GM12878 (cell line): ENCODE results near the gene AMBRA1. TPM values are rescaled to one million over a fixed set of nuclear protein-coding genes. Genes with fewer than 3 reads are reported as not detected.

Experiments
- ATAC-seq: fragments of 200-7000 bp; cut with Tn5 transposase; 3 replicates; pipeline ENCODE4 v1.9.1; 2020; ENCODE audit warnings: mild to moderate bottlenecking, moderate library complexity
- BruUV-seq: library from RNA; stranded (reverse); fragments of 400-500 nt; replicated peaks from 2 replicates; lab custom pipeline; 2021; lab: Mats Ljungman, UMichigan
- CTCF ChIA-PET: fragments of 300-600 bp; sonication (Branson Sonifier 250); formaldehyde crosslinking; extraction: SDS; loops from one replicate; lab custom pipeline; 2021; ENCODE audit warnings: inconsistent platforms; lab: Yijun Ruan, JAX
- POLR2A ChIA-PET: fragments of 350-600 bp; formaldehyde crosslinking; extraction: SDS; loops from one replicate; lab custom pipeline; 2021; ENCODE audit warnings: inconsistent platforms; lab: Charles Lee
- RAD21 ChIA-PET: fragments of 300-600 bp; sonication (Branson Sonifier 250); formaldehyde crosslinking; loops from one replicate; lab custom pipeline; 2023; ENCODE audit warnings: antibody characterized with exemption; ENCODE audit not compliant: unreplicated experiment; lab: Charles Lee
- SMC1A ChIA-PET: fragments of 300-600 bp; sonication (Branson Sonifier 250); formaldehyde crosslinking; loops from one replicate; lab custom pipeline; 2023; ENCODE audit not compliant: unreplicated experiment, uncharacterized antibody; lab: Charles Lee
- DNase-seq: peaks from one replicate; pipeline ENCODE4 v3.0.0-alpha.2; 2011; ENCODE audit warnings: low read depth, low spot score
- FAIRE-seq: peaks from 3 replicates; lab custom pipeline; 2011; peaks lifted over from hg19 to GRCh38; lab: Jason Lieb, UNC
- H2AFZ ChIP-seq: 2 replicates; pipeline ENCODE4 v1.6.0; 2011; ENCODE audit warnings: low read depth, low read length, control low read depth; ENCODE audit not compliant: control insufficient read depth
- H3K27ac ChIP-seq: 2 replicates; pipeline ENCODE4 v1.5.1; 2011; ENCODE audit warnings: control low read depth; ENCODE audit not compliant: control insufficient read depth, insufficient read depth
- H3K27me3 ChIP-seq, 2 experiments: replicated peaks in 1 of 2; 2 replicates each; pipeline versions ENCODE4 v1.6.0 to v1.6.1; 2011; ENCODE audit warnings: low read length in 1 of 2; ENCODE audit not compliant: control insufficient read depth in 2 of 2, insufficient read depth in 2 of 2
- H3K36me3 ChIP-seq, 2 experiments: 2 replicates each; pipeline ENCODE4 v1.5.1; 2011; ENCODE audit warnings: low read length in 1 of 2; ENCODE audit not compliant: control insufficient read depth in 2 of 2, insufficient read depth in 2 of 2
- H3K4me1 ChIP-seq: 2 replicates; pipeline ENCODE4 v1.6.1; 2011; ENCODE audit warnings: mild to moderate bottlenecking, low read length, moderate library complexity, mixed read lengths; ENCODE audit not compliant: control insufficient read depth, insufficient read depth
- H3K4me2 ChIP-seq: 2 replicates; pipeline ENCODE4 v1.6.0; 2011; ENCODE audit warnings: control low read depth; ENCODE audit not compliant: control insufficient read depth, insufficient read depth
- H3K4me3 ChIP-seq: fragments of 200-600 bp; sonication (generic); 2 replicates; pipeline ENCODE4 v1.5.1; 2016
- H3K79me2 ChIP-seq: 2 replicates; pipeline ENCODE4 v1.6.0; 2011; ENCODE audit warnings: low read length; ENCODE audit not compliant: control insufficient read depth, insufficient read depth
- H3K9ac ChIP-seq: 2 replicates; pipeline ENCODE4 v1.8.0; 2011; ENCODE audit warnings: low read length, control low read depth, mixed read lengths; ENCODE audit not compliant: control insufficient read depth, insufficient read depth
- H3K9me3 ChIP-seq: replicated peaks from 3 replicates; pipeline ENCODE4 v1.5.1; 2011; ENCODE audit warnings: mild to moderate bottlenecking, low read length; ENCODE audit not compliant: control insufficient read depth, insufficient read depth
- H4K20me1 ChIP-seq: 2 replicates; pipeline ENCODE4 v1.6.0; 2011; ENCODE audit not compliant: control insufficient read depth, insufficient read depth
- ASH2L ChIP-seq: fragments of 300-600, 200-600 bp; sonication (generic); IDR thresholded peaks from 2 replicates; pipeline ENCODE4 v1.6.1; 2017; ENCODE audit warnings: low read depth, mild to moderate bottlenecking, borderline replicate concordance
- CBX3 ChIP-seq: fragments of 200-600 bp; sonication (generic); IDR thresholded peaks from 2 replicates; pipeline ENCODE4 v1.6.1; 2016; ENCODE audit warnings: low read depth, borderline replicate concordance
- CHD4 ChIP-seq: fragments of 200-600 bp; sonication (generic); IDR thresholded peaks from 2 replicates; pipeline ENCODE4 v1.6.1; 2016; ENCODE audit warnings: mild to moderate bottlenecking
- ELK1 ChIP-seq: IDR thresholded peaks from 2 replicates; pipeline ENCODE4 v1.6.1; 2012; ENCODE audit warnings: low read depth, low read length, improper control_type of control experiment
- GABPA ChIP-seq: IDR thresholded peaks from 2 replicates; pipeline ENCODE4 v1.6.1; 2014; ENCODE audit warnings: antibody characterized with exemption, low read depth, mild to moderate bottlenecking, inconsistent platforms
- MEF2A ChIP-seq: IDR thresholded peaks from 2 replicates; pipeline ENCODE4 v1.6.1; 2011; ENCODE audit warnings: low read depth, mild to moderate bottlenecking, low read length, moderate library complexity; ENCODE audit not compliant: insufficient read depth
- NBN ChIP-seq: fragments of 450-650 bp; IDR thresholded peaks from 2 replicates; pipeline ENCODE4 v1.6.1; 2016
- NFIC ChIP-seq: IDR thresholded peaks from 2 replicates; pipeline ENCODE4 v1.6.1; 2012; ENCODE audit warnings: low read depth, mild to moderate bottlenecking, inconsistent platforms, low read length, moderate library complexity
- RB1 ChIP-seq: fragments of 450-650 bp; formaldehyde crosslinking; IDR thresholded peaks from 2 replicates; pipeline ENCODE4 v1.6.1; 2017; ENCODE audit warnings: mild to moderate bottlenecking, borderline replicate concordance
- SIN3A ChIP-seq: IDR thresholded peaks from 2 replicates; pipeline ENCODE4 v1.6.1; 2012; ENCODE audit warnings: low read depth, low read length, improper control_type of control experiment
- SMARCA5 ChIP-seq: fragments of 450-650 bp; IDR thresholded peaks from 2 replicates; pipeline ENCODE4 v1.6.1; 2017; ENCODE audit warnings: mild to moderate bottlenecking
- ZNF274 ChIP-seq: IDR thresholded peaks from one replicate; pipeline ENCODE4 v1.8.0; 2011; ENCODE audit not compliant: insufficient read length, insufficient read depth
- WGBS: methylation state at CpG from one replicate; pipeline ENCODE4 v1.1.6; 2016; ENCODE audit warnings: low lambda C conversion rate; ENCODE audit not compliant: insufficient replicate concordance, insufficient coverage; ENCODE audit errors: missing lambda C conversion rate; 5-methylcytosine and 5-hydroxymethylcytosine counted together
- in situ Hi-C: fragments of 300-500 bp; cut with MboI; formaldehyde crosslinking; loops from 9 replicates; pipeline ENCODE4 v1.14.3; 2018; ENCODE audit warnings: mixed read lengths
- intact Hi-C: fragments of 100-400 bp; cut with micrococcal nuclease; formaldehyde crosslinking; loops from one replicate; pipeline ENCODE4 v1.14.2; 2022; ENCODE audit not compliant: unreplicated experiment
- polyA plus RNA-seq, 11 experiments: library from polyadenylated mRNA; depleted of rRNA in 4 of 11; unstranded in 6 of 11; stranded (reverse) in 5 of 11; fragments of >200 nt; fragmentation: Nextera tagmentation in 4 of 11; fragmentation: Illumina TruSeq in 1 of 11; extraction: Ambion mirVana in 4 of 11; extraction: Trizol in 1 of 11; gene quantifications; 1 replicate in 1 of 11; 2 replicates in 10 of 11; pipeline versions ENCODE4 v1.2.1 to v1.2.3, GENCODE V29; 2011 to 2016; ENCODE audit warnings: inconsistent platforms in 2 of 11, missing spikeins in 2 of 11, low read depth in 1 of 11
- total RNA-seq, 4 experiments: library from RNA; depleted of rRNA in 3 of 4; stranded (reverse); fragments of >200 nt in 3 of 4; fragmentation: Illumina TruSeq in 1 of 4; extraction: Trizol in 1 of 4; gene quantifications; 2 replicates each; pipeline versions ENCODE4 v1.2.1 to v1.2.3, GENCODE V29; 2013 to 2021
- TF ChIP-seq, protein P1 (sequence below): fragments of 450-650 bp; IDR thresholded peaks from 2 replicates; pipeline ENCODE4 v1.6.1; 2017; ENCODE audit warnings: mild to moderate bottlenecking

Gene AMBRA1
- total and polyA plus RNA-seq, 10 of the 15 experiments (the other 5 are each of a cell fraction or from before 2014, with no cell fraction given) = 0.57 to 34.3 (median 13.7) TPM

GRCh38 chr11:46408407-46408986 is 185.3 kb downstream of the AMBRA1 start:
- Histone ChIP-seq H3K4me1 (no peaks in the 10 kb centered on the region), H4K20me1 (no peaks in the 10 kb centered on the region; the same call in 1 of the 2 replicates), H3K9me3 (no peaks in the 10 kb centered on the region), H3K27me3 (no peaks in the 10 kb centered on the region), H2AFZ (no peak overlapping the region), H3K4me3 (no peak overlapping the region), H3K36me3 (peaks cover 14 to 18% of the 10 kb centered on the region in 2 experiments), H3K79me2 (no peaks in the 10 kb centered on the region), H3K27ac (no peak overlapping the region), H3K4me2 (no peak overlapping the region), H3K9ac (no peak overlapping the region)
- in situ Hi-C loops = no loop called here
- 97% methylated on average over 6 of the region's 6 CpGs for WGBS
- ChIA-PET CTCF (interaction anchor here (0.7 to 2.6 kb wide), 5 partner anchors 81 to 313 kb away, joined by 3 to 12 read pairs (median 5); no protein-coding TSS in a partner anchor), POLR2A (interaction anchor here (0.7 to 1.6 kb wide), 3 partner anchors 81 to 107 kb away, joined by 3 read pairs; no protein-coding TSS in a partner anchor), SMC1A (interaction anchor here (1.3 to 1.5 kb wide), 3 partner anchors 11 to 31 kb away, joined by 3 to 4 read pairs (median 3); no protein-coding TSS in a partner anchor), RAD21 (interaction anchor here (0.5 to 2.2 kb wide), 5 partner anchors 29 to 153 kb away, joined by 3 to 8 read pairs (median 3); no protein-coding TSS in a partner anchor)
- DNase-seq (no peak), ATAC-seq (no peak), FAIRE-seq (no peak)
- TF ChIP-seq NFIC = no peak
- TF ChIP-seq MEF2A = no peak
- TF ChIP-seq GABPA = no peak
- no peak for TF ChIP-seq RB1
- TF ChIP-seq ZNF274 = no peak
- TF ChIP-seq CHD4 = no peak
- TF ChIP-seq SMARCA5 = no peak
- TF ChIP-seq SIN3A = no peak
- no peak for TF ChIP-seq ASH2L
- no peak for TF ChIP-seq ELK1
- TF ChIP-seq NBN = no peak
- TF ChIP-seq, protein P1, sequence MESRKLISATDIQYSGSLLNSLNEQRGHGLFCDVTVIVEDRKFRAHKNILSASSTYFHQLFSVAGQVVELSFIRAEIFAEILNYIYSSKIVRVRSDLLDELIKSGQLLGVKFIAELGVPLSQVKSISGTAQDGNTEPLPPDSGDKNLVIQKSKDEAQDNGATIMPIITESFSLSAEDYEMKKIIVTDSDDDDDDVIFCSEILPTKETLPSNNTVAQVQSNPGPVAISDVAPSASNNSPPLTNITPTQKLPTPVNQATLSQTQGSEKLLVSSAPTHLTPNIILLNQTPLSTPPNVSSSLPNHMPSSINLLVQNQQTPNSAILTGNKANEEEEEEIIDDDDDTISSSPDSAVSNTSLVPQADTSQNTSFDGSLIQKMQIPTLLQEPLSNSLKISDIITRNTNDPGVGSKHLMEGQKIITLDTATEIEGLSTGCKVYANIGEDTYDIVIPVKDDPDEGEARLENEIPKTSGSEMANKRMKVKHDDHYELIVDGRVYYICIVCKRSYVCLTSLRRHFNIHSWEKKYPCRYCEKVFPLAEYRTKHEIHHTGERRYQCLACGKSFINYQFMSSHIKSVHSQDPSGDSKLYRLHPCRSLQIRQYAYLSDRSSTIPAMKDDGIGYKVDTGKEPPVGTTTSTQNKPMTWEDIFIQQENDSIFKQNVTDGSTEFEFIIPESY = no peak
- TF ChIP-seq CBX3 = no peak
- intact Hi-C loops = no loop called here
- BruUV-seq = no TSS peak
